C4-2B (cell line): ENCODE measurements around the gene MCRIP1.

ENCODE experiments used
- CTCF ChIP-seq: fragments of 450-650 bp; conservative IDR thresholded peaks from 2 replicates; pipeline ENCODE4 v1.5.1; 2017; ENCODE audit warnings: mild to moderate bottlenecking
- ZFX ChIP-seq: fragments of 450-650 bp; IDR thresholded peaks from 2 replicates; pipeline ENCODE4 v1.6.1; 2017

- TF ChIP-seq CTCF (peak; percentile 87), ZFX (peak; percentile 4; the same call in 1 of the 2 replicates)
Measured at GRCh38 chr17:81869221-81870130, 36.4 kb upstream of the MCRIP1 start.
